Fibroblast of lung (primary cell): ENCODE measurements around the gene RUNX1. TPM values are rescaled to one million over a fixed set of nuclear protein-coding genes. Genes with fewer than 3 reads are reported as not detected.

Source experiments
- DNase-seq, 2 donors: peaks; one replicate each; pipeline versions ENCODE4 v3.0.0 to v3.0.0-alpha.2; 2010; ENCODE audit warnings: low read depth in 2 of 2
- H2AFZ ChIP-seq: 2 replicates; pipeline ENCODE4 v1.5.1; 2012; ENCODE audit warnings: low read length, control low read depth, inconsistent platforms
- H3K27ac ChIP-seq: 2 replicates; pipeline ENCODE4 v1.5.1; 2011; ENCODE audit warnings: low read length, control low read depth; ENCODE audit not compliant: insufficient read depth
- H3K27me3 ChIP-seq: 2 replicates; pipeline ENCODE4 v1.5.1; 2011; ENCODE audit warnings: mild to moderate bottlenecking, low read length; ENCODE audit not compliant: control insufficient read depth, insufficient read depth
- H3K36me3 ChIP-seq: 2 replicates; pipeline ENCODE4 v1.5.1; 2011; ENCODE audit warnings: low read length; ENCODE audit not compliant: control insufficient read depth, insufficient read depth
- H3K4me1 ChIP-seq: 2 replicates; pipeline ENCODE4 v1.5.1; 2011; ENCODE audit warnings: low read length; ENCODE audit not compliant: control insufficient read depth, insufficient read depth; ENCODE audit errors: extremely low read depth
- H3K4me2 ChIP-seq: 2 replicates; pipeline ENCODE4 v1.5.1; 2011; ENCODE audit warnings: low read length, control low read depth; ENCODE audit not compliant: insufficient read depth; ENCODE audit errors: extremely low read depth
- H3K4me3 ChIP-seq, 4 experiments: fragments of 200-600 bp in 1 of 4; sonication (generic) in 1 of 4; replicated peaks in 1 of 4; 2 replicates each; pipeline ENCODE4 v1.5.1; 2011 to 2016; ENCODE audit warnings: low read length in 4 of 4, low read depth in 3 of 4, mild to moderate bottlenecking in 3 of 4, control low read depth in 2 of 4, inconsistent platforms in 1 of 4, mixed read lengths in 1 of 4; ENCODE audit not compliant: insufficient read depth in 1 of 4; ENCODE audit errors: control extremely low read depth in 1 of 4
- H3K79me2 ChIP-seq: 2 replicates; pipeline ENCODE4 v1.5.1; 2012; ENCODE audit warnings: mild to moderate bottlenecking, low read length, inconsistent platforms; ENCODE audit not compliant: control insufficient read depth, insufficient read depth
- H3K9ac ChIP-seq: 2 replicates; pipeline ENCODE4 v1.5.1; 2011; ENCODE audit warnings: mild to moderate bottlenecking, low read length, control low read depth; ENCODE audit not compliant: insufficient read depth
- H3K9me3 ChIP-seq: 2 replicates; pipeline ENCODE4 v1.5.1; 2012; ENCODE audit warnings: low read depth, low read length; ENCODE audit not compliant: control insufficient read depth, insufficient read depth
- H4K20me1 ChIP-seq: 2 replicates; pipeline ENCODE4 v1.5.1; 2011; ENCODE audit warnings: low read length; ENCODE audit not compliant: control insufficient read depth, insufficient read depth; ENCODE audit errors: extremely low read depth
- CTCF ChIP-seq, 2 donors: IDR thresholded peaks in 1 of 2; conservative IDR thresholded peaks in 1 of 2; 1 replicate in 1 of 2; 2 replicates in 1 of 2; pipeline ENCODE4 v1.5.1; 2011 to 2012; ENCODE audit warnings: low read length in 2 of 2, control low read depth in 1 of 2, inconsistent platforms in 1 of 2, low read depth in 1 of 2, mild to moderate bottlenecking in 1 of 2
- EZH2 ChIP-seq: IDR thresholded peaks from 2 replicates; pipeline ENCODE4 v1.5.1; 2012; ENCODE audit warnings: low read length, control low read depth, mild to moderate bottlenecking; ENCODE audit errors: missing control alignments
- polyA plus RNA-seq, 2 donors: library from polyadenylated mRNA; depleted of rRNA in 1 of 2; stranded (reverse) in 1 of 2; unstranded in 1 of 2; fragments of >200 nt; gene quantifications; 2 replicates each; pipeline ENCODE4 v1.2.1, GENCODE V29; 2011 to 2012; ENCODE audit warnings: missing spikeins in 1 of 2
- total RNA-seq: library from RNA; depleted of rRNA; stranded (reverse); fragments of >200 nt; gene quantifications from 2 replicates; pipeline ENCODE4 v1.2.1, GENCODE V29; 2014

The RUNX1 gene
- total and polyA plus RNA-seq, 2 donors (not counting 1 experiment from before 2014, with no cell fraction given), result 23.1 to 41.6 TPM

- Histone ChIP-seq H3K36me3 (no peaks in the 10 kb centered on the region), H3K27me3 (no peaks in the 10 kb centered on the region), H3K4me1 (peaks cover 12% of the 10 kb centered on the region), H3K9ac (no peak overlapping the region), H3K9me3 (no peaks in the 10 kb centered on the region), H3K4me3 (no peak overlapping the region), H4K20me1 (no peaks in the 10 kb centered on the region), H3K4me2 (no peak overlapping the region), H2AFZ (no peak overlapping the region), H3K79me2 (no peaks in the 10 kb centered on the region), H3K27ac (no peak overlapping the region)
- TF ChIP-seq CTCF (conservative IDR thresholded peaks at IDR 0.05 in 1 of 2, IDR thresholded peaks at IDR 0.05 in 1 of 2; ENCODE audit: low read depth in 1 of 2, low read length in 2 of 2) (no peak), EZH2 (no peak)
- no peak for DNase-seq
These were observed 3.4 kb downstream of the RUNX1 start for GRCh38 chr21:35045542-35046262.

- H3K79me2 ChIP-seq, result no peaks in the 10 kb centered on the region
These were observed 4.1 kb downstream of the RUNX1 start for GRCh38 chr21:35044770-35045541.

More at GRCh38 chr21:35044770-35045541, 4.1 kb downstream of the RUNX1 start:
- H3K9me3 ChIP-seq, result no peaks in the 10 kb centered on the region
- H3K4me1 ChIP-seq, result peaks cover 10% of the 10 kb centered on the region
- no peak for TF ChIP-seq CTCF (conservative IDR thresholded peaks at IDR 0.05 in 1 of 2, IDR thresholded peaks at IDR 0.05 in 1 of 2; ENCODE audit: low read depth in 1 of 2, low read length in 2 of 2)
- TF ChIP-seq EZH2, result no peak
- H3K27ac ChIP-seq, result no peak overlapping the region
- no peak for DNase-seq
- H4K20me1 ChIP-seq, result no peaks in the 10 kb centered on the region
- H3K4me2 ChIP-seq, result no peak overlapping the region
- no peak overlapping the region for H3K9ac ChIP-seq
- no peaks in the 10 kb centered on the region for H3K36me3 ChIP-seq
- no peak overlapping the region for H2AFZ ChIP-seq
- H3K4me3 ChIP-seq, result no peak overlapping the region
- H3K27me3 ChIP-seq, result no peaks in the 10 kb centered on the region
